SK-N-SH (cell line): ENCODE results near the gene CACNA1E. TPM values are rescaled to one million over a fixed set of nuclear protein-coding genes. Genes with fewer than 3 reads are reported as not detected.

ENCODE experiments used
- CTCF ChIA-PET: fragments of 300-600, 350-600 bp; formaldehyde crosslinking; extraction: SDS; loops from one replicate; lab custom pipeline; 2021; lab: Yijun Ruan, JAX
- POLR2A ChIA-PET: fragments of 350-600 bp; sonication (Branson Sonifier 250); formaldehyde crosslinking; extraction: SDS; loops from one replicate; lab custom pipeline; 2020; ENCODE audit warnings: antibody characterized with exemption, inconsistent platforms; lab: Yijun Ruan, JAX
- DNase-seq: peaks from one replicate; pipeline ENCODE4 v3.0.0; 2012
- H2AFZ ChIP-seq: fragments of 200-600 bp; sonication (generic); 2 replicates; pipeline ENCODE4 v1.8.1; 2016; ENCODE audit warnings: antibody characterized with exemption, mild to moderate bottlenecking, low read depth
- H3F3A ChIP-seq: fragments of 200-600 bp; sonication (generic); replicated peaks from 2 replicates; pipeline ENCODE3; 2016; ENCODE audit warnings: antibody characterized with exemption, mild to moderate bottlenecking; ENCODE audit not compliant: insufficient read depth
- H3K27ac ChIP-seq, 2 experiments: fragments of 200-500 bp in 1 of 2; fragments of 200-600 bp in 1 of 2; sonication (Bioruptor generic) in 1 of 2; sonication (generic), shearing (Covaris generic) in 1 of 2; 2 replicates each; pipeline versions ENCODE4 v1.5.1 to v1.6.1; 2014 to 2016; ENCODE audit warnings: low read depth in 2 of 2, inconsistent platforms in 1 of 2, low read length in 1 of 2, mild to moderate bottlenecking in 1 of 2, mixed read lengths in 1 of 2
- H3K27me3 ChIP-seq: fragments of 200-600 bp; sonication (generic), shearing (Covaris generic); 2 replicates; pipeline ENCODE4 v1.6.1; 2016; ENCODE audit warnings: mixed run types; ENCODE audit not compliant: insufficient read depth
- H3K36me3 ChIP-seq, 2 experiments: fragments of 200-500 bp in 1 of 2; fragments of 200-600 bp in 1 of 2; sonication (Bioruptor generic) in 1 of 2; sonication (generic) in 1 of 2; replicated peaks in 1 of 2; 2 replicates each; pipeline versions ENCODE3 to v1.5.1; 2014 to 2016; ENCODE audit warnings: low read length in 1 of 2, mild to moderate bottlenecking in 1 of 2; ENCODE audit not compliant: insufficient read depth in 2 of 2, control insufficient read depth in 1 of 2
- H3K4me1 ChIP-seq, 2 experiments: fragments of 200-500 bp in 1 of 2; fragments of 200-600 bp in 1 of 2; sonication (Bioruptor generic) in 1 of 2; sonication (generic), shearing (Covaris generic) in 1 of 2; 2 replicates each; pipeline versions ENCODE4 v1.5.1 to v1.6.1; 2014 to 2016; ENCODE audit warnings: low read depth in 1 of 2, low read length in 1 of 2, mixed run types in 1 of 2; ENCODE audit not compliant: insufficient read depth in 2 of 2, control insufficient read depth in 1 of 2
- H3K4me2 ChIP-seq: fragments of 200-600 bp; sonication (generic), shearing (Covaris generic); 2 replicates; pipeline ENCODE4 v1.6.1; 2017; ENCODE audit warnings: mixed run types
- H3K4me3 ChIP-seq, 2 experiments: fragments of 200-500 bp in 1 of 2; fragments of 200-600 bp in 1 of 2; sonication (Bioruptor generic) in 1 of 2; sonication (generic), shearing (Covaris generic) in 1 of 2; 2 replicates each; pipeline versions ENCODE4 v1.5.1 to v1.8.1; 2014 to 2016; ENCODE audit warnings: low read depth in 2 of 2, inconsistent platforms in 1 of 2, low read length in 1 of 2, mild to moderate bottlenecking in 1 of 2, mixed read lengths in 1 of 2, moderate library complexity in 1 of 2
- H3K79me2 ChIP-seq: fragments of 200-600 bp; sonication (generic); 2 replicates; pipeline ENCODE4 v1.8.1; 2017; ENCODE audit warnings: mild to moderate bottlenecking; ENCODE audit not compliant: insufficient read depth
- H3K9ac ChIP-seq: fragments of 200-600 bp; sonication (generic); 2 replicates; pipeline ENCODE4 v1.6.1; 2017; ENCODE audit warnings: mixed run types
- H3K9me2 ChIP-seq: fragments of 200-600 bp; sonication (generic); 2 replicates; pipeline ENCODE4 v1.6.1; 2017; ENCODE audit warnings: mixed run types
- H3K9me3 ChIP-seq: fragments of 200-600 bp; sonication (generic); 2 replicates; pipeline ENCODE4 v1.6.1; 2017; ENCODE audit warnings: mixed run types, mild to moderate bottlenecking, moderate library complexity
- H4K20me1 ChIP-seq: fragments of 200-600 bp; sonication (generic); 2 replicates; pipeline ENCODE4 v1.6.1; 2017; ENCODE audit warnings: mild to moderate bottlenecking, mixed run types; ENCODE audit not compliant: insufficient read depth
- CHD2 ChIP-seq: fragments of 150-350 bp; IDR thresholded peaks from 2 replicates; pipeline ENCODE4 v1.6.1; 2018; ENCODE audit warnings: low read length; ENCODE audit not compliant: partially characterized antibody
- EZH2phosphoT487 ChIP-seq: fragments of 200-600 bp; sonication (generic); IDR thresholded peaks from 2 replicates; pipeline ENCODE4 v1.6.1; 2017; ENCODE audit warnings: low read depth, mixed run types, mild to moderate bottlenecking, antibody characterized with exemption, moderate library complexity, borderline replicate concordance
- FOXJ3 ChIP-seq: sonication (generic); formaldehyde crosslinking; IDR thresholded peaks from 2 replicates; pipeline ENCODE4 v1.5.1; 2020; ENCODE audit warnings: mild to moderate bottlenecking, missing genetic modification reagents
- GABPA ChIP-seq: IDR thresholded peaks from 2 replicates; pipeline ENCODE4 v1.4.0; 2012; ENCODE audit warnings: low read depth, mild to moderate bottlenecking
- GATA2 ChIP-seq: sonication (generic); formaldehyde crosslinking; IDR thresholded peaks from 2 replicates; pipeline ENCODE4 v1.5.0; 2020; ENCODE audit warnings: mild to moderate bottlenecking, missing genetic modification reagents
- JUND ChIP-seq: IDR thresholded peaks from 2 replicates; pipeline ENCODE4 v1.4.0; 2012
- MXI1 ChIP-seq: IDR thresholded peaks from 2 replicates; pipeline ENCODE4 v1.6.1; 2012; ENCODE audit warnings: mild to moderate bottlenecking, low read depth, low read length, improper control_type of control experiment
- NFIC ChIP-seq: IDR thresholded peaks from 2 replicates; pipeline ENCODE4 v1.4.0; 2012; ENCODE audit warnings: borderline replicate concordance
- POLR2AphosphoS5 ChIP-seq: IDR thresholded peaks from 2 replicates; pipeline ENCODE4 v1.6.1; 2012; ENCODE audit warnings: low read depth, low read length
- RXRA ChIP-seq: IDR thresholded peaks from 2 replicates; pipeline ENCODE4 v1.4.0; 2012; ENCODE audit warnings: low read depth, mild to moderate bottlenecking, borderline replicate concordance
- SIN3A ChIP-seq: IDR thresholded peaks from 2 replicates; pipeline ENCODE4 v1.6.1; 2012; ENCODE audit warnings: low read depth, mild to moderate bottlenecking, low read length, moderate library complexity, borderline replicate concordance
- TCF12 ChIP-seq: IDR thresholded peaks from 2 replicates; pipeline ENCODE4 v1.4.0; 2012
- TEAD4 ChIP-seq: IDR thresholded peaks from 2 replicates; pipeline ENCODE4 v1.4.0; 2012; ENCODE audit warnings: mild to moderate bottlenecking, borderline replicate concordance; ENCODE audit not compliant: insufficient read depth
- USF1 ChIP-seq: IDR thresholded peaks from 2 replicates; pipeline ENCODE4 v1.4.0; 2012; ENCODE audit warnings: low read depth, borderline replicate concordance
- YY1 ChIP-seq: IDR thresholded peaks from 2 replicates; pipeline ENCODE4 v1.4.0; 2012; ENCODE audit warnings: low read depth, mild to moderate bottlenecking
- ZBTB33 ChIP-seq: IDR thresholded peaks from 2 replicates; pipeline ENCODE4 v1.4.0; 2012; ENCODE audit warnings: low read depth, borderline replicate concordance
- WGBS: methylation state at CpG from one replicate; pipeline ENCODE4 v1.1.6; 2017; ENCODE audit warnings: low lambda C conversion rate; 5-methylcytosine and 5-hydroxymethylcytosine counted together
- polyA plus RNA-seq, 3 experiments: library from polyadenylated mRNA; depleted of rRNA; stranded (reverse); fragments of >200 nt; gene quantifications; 2 replicates each; pipeline ENCODE4 v1.2.3, GENCODE V29; 2012

Gene CACNA1E
- polyA plus RNA-seq, 1 of the 3 experiments (the other 2 are of a cell fraction): not detected

- TF ChIP-seq FOXJ3 (CRISPR knock-in tag): no peak
- TF ChIP-seq RXRA: no peak
- no peak for TF ChIP-seq TCF12
- TF ChIP-seq CHD2: no peak
- no peak for TF ChIP-seq GABPA
- TF ChIP-seq SIN3A: no peak
- no peak for TF ChIP-seq YY1
- TF ChIP-seq MXI1: no peak
These were observed 9.8 kb downstream of the CACNA1E start (continued) for GRCh38 chr1:181493166-181493565.

- Histone ChIP-seq H3K4me3 (no peak overlapping the region), H3K4me2 (no peak overlapping the region), H3K36me3 (no peaks in the 10 kb centered on the region), H3K4me1 (no peaks in the 10 kb centered on the region), H3K27ac (no peak overlapping the region), H4K20me1 (no peaks in the 10 kb centered on the region), H3K27me3 (no peaks in the 10 kb centered on the region), H3K9me2 (no peaks in the 10 kb centered on the region), H3K9me3 (no peaks in the 10 kb centered on the region), H2AFZ (no peak overlapping the region), H3K9ac (no peak overlapping the region), H3K79me2 (no peaks in the 10 kb centered on the region), H3F3A (no peaks in the 10 kb centered on the region)
- ChIA-PET CTCF (interaction anchor here (1.0 to 1.7 kb wide), 2 partner anchors 11 to 591 kb away, joined by 4 to 5 read pairs; no protein-coding TSS in a partner anchor), POLR2A (no interaction called here)
- no peak for DNase-seq
- TF ChIP-seq NFIC (no peak), POLR2AphosphoS5 (no peak)
- WGBS: 38% methylated on average over 4 of the region's 4 CpGs
These were observed 10.6 kb downstream of the CACNA1E start for GRCh38 chr1:181493885-181494284.

- H3F3A ChIP-seq: no peaks in the 10 kb centered on the region
- POLR2A ChIA-PET: no interaction called here
- no peaks in the 10 kb centered on the region for H3K4me1 ChIP-seq
- no peak overlapping the region for H3K4me2 ChIP-seq
- WGBS: 0% methylated on average over 1 of the region's 1 CpG
- no peak overlapping the region for H2AFZ ChIP-seq
- no peaks in the 10 kb centered on the region for H3K9me2 ChIP-seq
- no peak overlapping the region for H3K4me3 ChIP-seq
- DNase-seq: no peak
- H3K27ac ChIP-seq: no peak overlapping the region
- no peaks in the 10 kb centered on the region for H3K27me3 ChIP-seq
- CTCF ChIA-PET: interaction anchor here (0.6 kb wide), 1 partner anchor 72 kb away, joined by 3 read pairs; no protein-coding TSS in a partner anchor
- H3K36me3 ChIP-seq: no peaks in the 10 kb centered on the region
- H4K20me1 ChIP-seq: no peaks in the 10 kb centered on the region
- no peaks in the 10 kb centered on the region for H3K79me2 ChIP-seq
- no peak for TF ChIP-seq YY1
- TF ChIP-seq EZH2phosphoT487: no peak
- no peak for TF ChIP-seq JUND
- no peak for TF ChIP-seq TEAD4
- TF ChIP-seq USF1: no peak
- TF ChIP-seq GATA2 (CRISPR knock-in tag): no peak
- TF ChIP-seq ZBTB33: no peak
- no peaks in the 10 kb centered on the region for H3K9me3 ChIP-seq
- H3K9ac ChIP-seq: no peak overlapping the region
These were observed 13.4 kb downstream of the CACNA1E start for GRCh38 chr1:181496759-181497158.
